ENCODE results near the gene EVI5.

- no peak for TF ChIP-seq CTCF (IDR thresholded peaks at IDR 0.05; ENCODE audit: low read length)
- no peak for TF ChIP-seq EZH2 (IDR thresholded peaks at IDR 0.05; ENCODE audit: borderline replicate concordance, low read length)
These were observed 20.3 kb upstream of the EVI5 start for GRCh38 chr1:92805216-92805615.

All from OCI-LY1 (cell line).